ENCODE measurements around the gene ALOXE3. TPM values are rescaled to one million over a fixed set of nuclear protein-coding genes. Genes with fewer than 3 reads are reported as not detected.

ALOXE3 gene
- polyA plus RNA-seq, 2 of the 4 experiments (the other 2 are of a cell fraction), result 0.35 to 0.40 TPM

DNA sequence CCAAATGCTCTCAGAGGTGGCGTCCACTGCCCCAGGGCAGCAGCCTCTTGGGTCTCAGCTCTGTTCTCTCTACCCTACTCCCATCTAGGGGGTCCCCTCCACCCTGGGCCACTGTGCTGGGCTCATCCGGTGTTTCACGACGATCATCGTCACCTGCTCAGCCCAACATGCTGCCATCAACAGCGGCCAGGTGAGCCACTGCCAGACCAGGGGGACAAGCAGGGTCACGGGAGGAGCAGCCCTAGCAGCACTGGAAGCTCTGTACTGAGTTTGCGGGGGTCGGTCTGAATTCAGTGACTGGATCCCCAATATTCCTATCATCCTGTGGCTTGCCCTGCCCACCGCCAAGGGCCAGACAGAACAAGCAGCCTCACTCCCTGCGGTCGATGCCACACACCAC, 46.8 kb downstream of the ALOXE3 start:
- Histone ChIP-seq H3K27ac (no peak overlapping the region), H3K4me1 (peaks cover 16% of the 10 kb centered on the region), H3K4me3 (no peak overlapping the region), H3K9me3 (no peaks in the 10 kb centered on the region), H3K4me2 (no peak overlapping the region)
- FAIRE-seq (no peak), ATAC-seq (no peak), DNase-seq (ENCODE audit: low read depth in 1 of 2, low spot score in 1 of 2) (no peak)
- TF ChIP-seq KDM1A (IDR thresholded peaks at IDR 0.05; ENCODE audit: low read depth) (no peak), POLR2A (IDR thresholded peaks at IDR 0.05; ENCODE audit: low read length) (no peak), ELK1 (IDR thresholded peaks at IDR 0.05; ENCODE audit: low read depth, low read length) (no peak), CBX2 (IDR thresholded peaks at IDR 0.05; ENCODE audit: borderline replicate concordance, low read depth) (no peak), REST (IDR thresholded peaks at IDR 0.05) (no peak), ZC3H11A (IDR thresholded peaks at IDR 0.05) (no peak), CBX8 (IDR thresholded peaks at IDR 0.05) (no peak), FOSB (CRISPR knock-in tag; IDR thresholded peaks at IDR 0.05) (no peak), FOSL2 (IDR thresholded peaks at IDR 0.05) (no peak), FOSL2 (CRISPR knock-in tag; IDR thresholded peaks at IDR 0.05) (no peak)
- TF ChIP-seq, protein P1, sequence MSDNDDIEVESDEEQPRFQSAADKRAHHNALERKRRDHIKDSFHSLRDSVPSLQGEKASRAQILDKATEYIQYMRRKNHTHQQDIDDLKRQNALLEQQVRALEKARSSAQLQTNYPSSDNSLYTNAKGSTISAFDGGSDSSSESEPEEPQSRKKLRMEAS (IDR thresholded peaks at IDR 0.05), result no peak
- WGBS (ENCODE audit: missing lambda C conversion rate), result 80% methylated on average over 12 of the region's 12 CpGs
- CTCF ChIA-PET, result interaction anchor here (0.5 to 27.4 kb wide), 11 partner anchors 8 to 1281 kb away, joined by 3 to 1490 read pairs (median 5); partner anchors contain the start of genes ALOX12B, ALOXE3 and AURKB
- POLR2A ChIA-PET, result no interaction called here

DNA sequence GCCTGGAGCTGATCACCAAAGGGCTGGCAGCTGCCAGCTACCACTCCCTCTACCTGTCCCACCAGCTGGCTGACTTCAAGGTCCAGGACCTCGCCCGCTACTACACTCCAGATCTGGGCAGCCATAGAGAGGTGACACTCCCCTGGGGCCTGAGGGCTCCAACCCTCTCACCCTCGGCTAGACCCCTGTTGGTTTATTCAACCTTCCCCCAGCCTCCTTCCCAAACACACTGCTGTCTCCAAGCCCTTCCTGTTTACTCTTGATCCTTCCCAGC, 48.8 kb downstream of the ALOXE3 start:
- FAIRE-seq, result no peak
- CTCF ChIA-PET, result interaction anchor here (0.7 to 27.4 kb wide), 11 partner anchors 10 to 811 kb away, joined by 3 to 1490 read pairs (median 4); partner anchors contain the start of genes ALOX12B and ALOXE3
- POLR2A ChIA-PET, result no interaction called here
- peaks cover 16% of the 10 kb centered on the region for H3K4me1 ChIP-seq
- 83% methylated on average over 3 of the region's 3 CpGs for WGBS (ENCODE audit: missing lambda C conversion rate)
- TF ChIP-seq NR3C1 (IDR thresholded peaks at IDR 0.05), result no peak
- TF ChIP-seq NPAS2 (CRISPR knock-in tag; IDR thresholded peaks at IDR 0.05; ENCODE audit: borderline replicate concordance), result no peak
- TF ChIP-seq TP53 (CRISPR knock-in tag; IDR thresholded peaks at IDR 0.05), result no peak
- no peak for TF ChIP-seq CBX8 (IDR thresholded peaks at IDR 0.05)
- no peak for TF ChIP-seq KDM1A (IDR thresholded peaks at IDR 0.05; ENCODE audit: low read depth)
- H3K9me3 ChIP-seq, result no peaks in the 10 kb centered on the region
- ATAC-seq, result no peak
- H3K4me3 ChIP-seq, result no peak overlapping the region
- DNase-seq (ENCODE audit: low read depth in 1 of 2, low spot score in 1 of 2), result no peak
- no peak overlapping the region for H3K27ac ChIP-seq
- no peak overlapping the region for H3K4me2 ChIP-seq

DNA sequence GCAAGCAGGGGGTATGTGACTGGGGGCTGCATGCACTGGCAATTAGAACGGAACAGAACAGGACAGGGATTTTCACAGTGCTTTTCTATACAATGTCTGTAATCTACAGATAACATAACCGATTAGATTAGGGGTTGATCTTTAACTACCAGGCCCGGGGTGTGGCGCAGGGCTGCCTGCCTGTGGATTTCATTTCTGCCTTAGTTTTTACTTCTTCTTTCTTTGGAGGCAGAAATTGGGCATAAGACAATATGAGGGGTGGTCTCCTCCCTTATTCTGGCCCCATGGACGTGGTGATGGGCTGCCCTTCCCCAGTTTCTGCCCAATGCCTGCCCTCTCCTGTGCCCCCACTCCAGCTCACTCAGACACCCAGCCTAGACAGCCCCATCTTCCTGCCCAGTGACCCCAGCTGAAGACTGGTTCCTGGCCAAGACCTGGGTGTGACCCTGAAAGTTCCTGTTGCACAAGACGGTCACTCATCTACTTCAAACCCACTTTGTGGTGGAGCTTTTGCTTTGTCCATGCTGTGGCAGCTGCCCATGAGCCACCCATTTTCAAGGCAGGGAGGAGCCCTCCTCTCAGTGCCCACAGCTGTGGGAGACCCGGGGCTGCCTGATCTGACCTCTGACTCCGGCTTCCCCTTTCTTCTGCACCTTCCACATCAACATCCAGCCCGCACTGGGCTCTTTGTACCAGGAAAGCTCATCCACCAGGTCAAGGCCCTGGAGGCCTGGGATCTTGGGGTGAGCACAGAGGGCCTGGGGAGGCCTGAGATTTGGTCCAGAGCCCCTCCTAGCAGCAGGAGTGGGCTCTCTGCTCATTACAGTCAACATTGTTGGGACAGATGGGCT, 49.4 kb downstream of the ALOXE3 start:
- ChIA-PET CTCF (interaction anchor here (0.7 to 27.4 kb wide), 10 partner anchors 9 to 246 kb away, joined by 3 to 1490 read pairs (median 6); partner anchors contain the start of genes ALOX12B and ALOXE3), POLR2A (no interaction called here)
- FAIRE-seq (no peak), ATAC-seq (no peak), DNase-seq (ENCODE audit: low read depth in 1 of 2, low spot score in 1 of 2) (no peak)
- no peak for TF ChIP-seq ZNF302 (CRISPR knock-in tag; IDR thresholded peaks at IDR 0.05)
- no peak for TF ChIP-seq CBX2 (IDR thresholded peaks at IDR 0.05; ENCODE audit: borderline replicate concordance, low read depth)
- TF ChIP-seq TP53 (CRISPR knock-in tag; IDR thresholded peaks at IDR 0.05), result no peak
- TF ChIP-seq SMC3 (IDR thresholded peaks at IDR 0.05), result no peak
- TF ChIP-seq ZSCAN20 (CRISPR knock-in tag; IDR thresholded peaks at IDR 0.05), result no peak
- no peak for TF ChIP-seq RNF2 (IDR thresholded peaks at IDR 0.05; ENCODE audit: borderline replicate concordance, low read depth)
- no peak for TF ChIP-seq GATA3 (IDR thresholded peaks at IDR 0.05; ENCODE audit: borderline replicate concordance)
- no peak for TF ChIP-seq POLR2AphosphoS2 (conservative IDR thresholded peaks at IDR 0.05; ENCODE audit: low read length)
- TF ChIP-seq RFX5 (IDR thresholded peaks at IDR 0.05), result no peak
- Histone ChIP-seq H3K4me2 (no peak overlapping the region), H3K4me3 (no peak overlapping the region), H3K4me1 (peaks cover 13% of the 10 kb centered on the region), H3K9me3 (no peaks in the 10 kb centered on the region), H3K27ac (no peak overlapping the region)
- 47% methylated on average over 9 of the region's 9 CpGs for WGBS (ENCODE audit: missing lambda C conversion rate)

All from A549 (cell line).